GM06990 (cell line): ENCODE data around the gene NKD1.

Source experiments
- DNase-seq: peaks from one replicate; pipeline ENCODE4 v3.0.0-alpha.2; 2011; ENCODE audit not compliant: insufficient read length; ENCODE audit errors: extremely low read depth
- H3K27me3 ChIP-seq: replicated peaks from 2 replicates; pipeline ENCODE4 v1.6.0; 2011; ENCODE audit warnings: low read length; ENCODE audit not compliant: control insufficient read depth, insufficient read depth
- H3K36me3 ChIP-seq: 2 replicates; pipeline ENCODE4 v1.5.1; 2011; ENCODE audit warnings: low read length; ENCODE audit not compliant: control insufficient read depth, insufficient read depth
- H3K4me3 ChIP-seq: replicated peaks from 2 replicates; pipeline ENCODE4 v1.5.1; 2011; ENCODE audit warnings: low read depth, mild to moderate bottlenecking, control low read depth, low read length
- CTCF ChIP-seq: IDR thresholded peaks from 2 replicates; pipeline ENCODE4 v1.5.1; 2011; ENCODE audit warnings: low read length, control low read depth, mild to moderate bottlenecking, inconsistent platforms; ENCODE audit not compliant: insufficient read depth, poor library complexity, severe bottlenecking

NKD1 gene

DNA sequence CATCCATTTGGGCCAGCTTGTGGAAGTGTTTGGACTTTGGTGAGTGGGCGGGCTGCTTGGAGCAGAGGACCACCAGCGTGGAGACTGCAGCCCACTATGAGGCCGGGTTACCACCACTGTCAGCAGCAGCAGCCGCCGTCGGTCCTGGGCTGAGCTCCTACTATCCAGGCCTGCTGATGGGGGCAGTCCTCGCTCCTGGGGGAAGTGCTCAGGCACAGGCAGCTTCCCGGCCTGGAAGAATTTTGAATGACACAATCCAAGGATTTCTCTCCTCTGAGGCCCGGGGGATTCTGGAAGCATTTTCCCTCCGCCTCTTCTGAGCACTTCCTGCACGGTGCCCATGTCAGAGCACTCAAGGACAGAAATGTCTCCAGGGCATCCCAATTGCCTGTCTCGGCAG, 139.9 kb downstream of the NKD1 start:
- DNase-seq = no peak
- H3K36me3 ChIP-seq = no peaks in the 10 kb centered on the region
- H3K27me3 ChIP-seq = no peaks in the 10 kb centered on the region
- no peak for TF ChIP-seq CTCF
- no peak overlapping the region for H3K4me3 ChIP-seq

- H3K27me3 ChIP-seq = no peaks in the 10 kb centered on the region
- no peak for DNase-seq
- no peak for TF ChIP-seq CTCF
- H3K4me3 ChIP-seq = no peak overlapping the region
- no peaks in the 10 kb centered on the region for H3K36me3 ChIP-seq
Measured at GRCh38 chr16:50688867-50689266, 140.7 kb downstream of the NKD1 start.

- H3K27me3 ChIP-seq = no peaks in the 10 kb centered on the region
- no peak for DNase-seq
- no peak for TF ChIP-seq CTCF
- H3K4me3 ChIP-seq = no peak overlapping the region
- no peaks in the 10 kb centered on the region for H3K36me3 ChIP-seq
Measured at GRCh38 chr16:50690177-50690576, 142.0 kb downstream of the NKD1 start.

GRCh38 chr16:50692644-50692998, 144.4 kb downstream of the NKD1 start:
- Histone ChIP-seq H3K4me3 (no peak overlapping the region), H3K36me3 (no peaks in the 10 kb centered on the region), H3K27me3 (no peaks in the 10 kb centered on the region)
- no peak for TF ChIP-seq CTCF
- DNase-seq = no peak

GRCh38 chr16:50692999-50693781, 145.0 kb downstream of the NKD1 start, which contains the start of gene NOD2:
Gene NOD2, plus strand, starts transcription at chr16:50693606. Its CDS starts 5,890 bp downstream, at chr16:50699496.
- H3K36me3 ChIP-seq = no peaks in the 10 kb centered on the region
- peak within 1 kb of the TSS; percentile 68 for H3K4me3 ChIP-seq
- DNase-seq = peak; percentile 59
- H3K27me3 ChIP-seq = no peaks in the 10 kb centered on the region
- TF ChIP-seq CTCF = no peak
